Measurements from ENCODE around the gene ZNF827.

Gene ZNF827

GRCh38 chr4:145929415-145930178 lies 9.0 kb downstream of the ZNF827 start:
- H3K27ac ChIP-seq: no peak overlapping the region
- no peaks in the 10 kb centered on the region for H3K27me3 ChIP-seq (ENCODE audit: control insufficient read depth, insufficient read depth, low read length)
- H3K4me2 ChIP-seq (ENCODE audit: low read length): no peak overlapping the region
- H3K4me1 ChIP-seq: no peaks in the 10 kb centered on the region
- H3K9ac ChIP-seq: no peak overlapping the region
- TF ChIP-seq, protein P1, sequence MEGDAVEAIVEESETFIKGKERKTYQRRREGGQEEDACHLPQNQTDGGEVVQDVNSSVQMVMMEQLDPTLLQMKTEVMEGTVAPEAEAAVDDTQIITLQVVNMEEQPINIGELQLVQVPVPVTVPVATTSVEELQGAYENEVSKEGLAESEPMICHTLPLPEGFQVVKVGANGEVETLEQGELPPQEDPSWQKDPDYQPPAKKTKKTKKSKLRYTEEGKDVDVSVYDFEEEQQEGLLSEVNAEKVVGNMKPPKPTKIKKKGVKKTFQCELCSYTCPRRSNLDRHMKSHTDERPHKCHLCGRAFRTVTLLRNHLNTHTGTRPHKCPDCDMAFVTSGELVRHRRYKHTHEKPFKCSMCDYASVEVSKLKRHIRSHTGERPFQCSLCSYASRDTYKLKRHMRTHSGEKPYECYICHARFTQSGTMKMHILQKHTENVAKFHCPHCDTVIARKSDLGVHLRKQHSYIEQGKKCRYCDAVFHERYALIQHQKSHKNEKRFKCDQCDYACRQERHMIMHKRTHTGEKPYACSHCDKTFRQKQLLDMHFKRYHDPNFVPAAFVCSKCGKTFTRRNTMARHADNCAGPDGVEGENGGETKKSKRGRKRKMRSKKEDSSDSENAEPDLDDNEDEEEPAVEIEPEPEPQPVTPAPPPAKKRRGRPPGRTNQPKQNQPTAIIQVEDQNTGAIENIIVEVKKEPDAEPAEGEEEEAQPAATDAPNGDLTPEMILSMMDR (IDR thresholded peaks at IDR 0.05): no peak
- no peaks in the 10 kb centered on the region for H3K36me3 ChIP-seq (ENCODE audit: control insufficient read depth, insufficient read depth, low read length)
- H3K9me3 ChIP-seq (ENCODE audit: control insufficient read depth, low read length): no peaks in the 10 kb centered on the region
- peaks cover 2% of the 10 kb centered on the region for H3K79me2 ChIP-seq
- no peak overlapping the region for H2AFZ ChIP-seq
- no peak overlapping the region for H3K4me3 ChIP-seq (ENCODE audit: low read depth, low read length)

GRCh38 chr4:145928748-145929147 lies 9.9 kb downstream of the ZNF827 start:
- TF ChIP-seq, protein P1 (IDR thresholded peaks at IDR 0.05): no peak
- H3K27me3 ChIP-seq (ENCODE audit: control insufficient read depth, insufficient read depth, low read length): no peaks in the 10 kb centered on the region
- no peak overlapping the region for H3K27ac ChIP-seq
- peaks cover 2% of the 10 kb centered on the region for H3K79me2 ChIP-seq
- H3K36me3 ChIP-seq (ENCODE audit: control insufficient read depth, insufficient read depth, low read length): no peaks in the 10 kb centered on the region
- H3K9me3 ChIP-seq (ENCODE audit: control insufficient read depth, low read length): no peaks in the 10 kb centered on the region
- no peak overlapping the region for H3K4me3 ChIP-seq (ENCODE audit: low read depth, low read length)
- no peak overlapping the region for H2AFZ ChIP-seq
- no peak overlapping the region for H3K9ac ChIP-seq
- H3K4me1 ChIP-seq: no peaks in the 10 kb centered on the region
- H3K4me2 ChIP-seq (ENCODE audit: low read length): no peak overlapping the region

DNA sequence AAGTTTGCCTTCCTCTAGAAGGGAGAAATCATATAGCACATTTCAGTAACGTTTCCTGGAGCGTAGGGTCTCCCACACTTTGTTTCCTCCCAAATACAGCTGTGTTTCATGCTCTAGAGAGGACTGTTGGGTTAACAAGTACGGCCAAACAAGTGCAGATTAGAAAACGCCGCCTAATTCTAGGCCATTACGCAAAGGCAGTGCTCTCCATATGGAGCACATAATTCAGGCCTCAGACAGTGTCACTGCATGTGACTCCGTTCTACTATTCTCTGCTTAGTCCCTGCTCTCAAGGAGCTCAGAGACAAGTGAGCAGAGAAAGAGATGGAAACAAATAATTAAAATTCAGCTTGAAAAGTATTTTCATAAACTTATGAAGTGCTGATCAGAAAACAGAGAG lies 11.6 kb downstream of the ZNF827 start:
- Histone ChIP-seq H3K4me3 (ENCODE audit: low read depth, low read length) (no peak overlapping the region), H3K4me2 (ENCODE audit: low read length) (no peak overlapping the region)
- TF ChIP-seq, protein P1 (IDR thresholded peaks at IDR 0.05): no peak

DNA sequence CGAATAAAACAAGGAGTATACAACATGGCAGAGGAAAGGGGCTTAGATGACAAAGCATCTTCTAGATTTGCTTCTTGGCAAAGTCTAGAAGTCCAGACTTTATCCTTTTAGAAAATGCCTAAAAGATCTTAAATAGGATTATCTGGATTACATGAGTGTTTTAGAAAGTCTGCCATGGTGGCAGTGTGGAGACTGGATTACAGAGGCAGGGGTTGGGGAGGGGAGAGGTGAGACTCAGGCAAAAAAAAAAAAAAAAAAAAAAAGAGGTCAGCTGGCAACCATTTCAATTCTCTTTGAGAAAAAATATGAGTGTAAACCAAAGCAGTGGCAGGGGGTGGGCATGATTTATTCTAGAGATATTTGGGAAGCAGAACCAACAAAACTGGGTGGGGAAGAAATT lies 17.4 kb downstream of the ZNF827 start:
- Histone ChIP-seq H3K4me1 (no peaks in the 10 kb centered on the region), H3K79me2 (peaks cover 4% of the 10 kb centered on the region), H3K36me3 (ENCODE audit: control insufficient read depth, insufficient read depth, low read length) (no peaks in the 10 kb centered on the region), H3K4me2 (ENCODE audit: low read length) (no peak overlapping the region), H2AFZ (no peak overlapping the region), H3K27ac (no peak overlapping the region), H3K9me3 (ENCODE audit: control insufficient read depth, low read length) (no peaks in the 10 kb centered on the region), H3K4me3 (ENCODE audit: low read depth, low read length) (no peak overlapping the region), H3K27me3 (ENCODE audit: control insufficient read depth, insufficient read depth, low read length) (no peaks in the 10 kb centered on the region), H3K9ac (no peak overlapping the region)
- TF ChIP-seq, protein P1 (IDR thresholded peaks at IDR 0.05): no peak

More for the DNA sequence above, 11.6 kb downstream of the ZNF827 start:
- peaks cover 2% of the 10 kb centered on the region for H3K79me2 ChIP-seq
- H3K27me3 ChIP-seq (ENCODE audit: control insufficient read depth, insufficient read depth, low read length): no peaks in the 10 kb centered on the region
- no peak overlapping the region for H2AFZ ChIP-seq
- no peaks in the 10 kb centered on the region for H3K9me3 ChIP-seq (ENCODE audit: control insufficient read depth, low read length)
- H3K4me1 ChIP-seq: no peaks in the 10 kb centered on the region
- no peak overlapping the region for H3K9ac ChIP-seq
- H3K36me3 ChIP-seq (ENCODE audit: control insufficient read depth, insufficient read depth, low read length): no peaks in the 10 kb centered on the region
- H3K27ac ChIP-seq: no peak overlapping the region

- no peak overlapping the region for H3K9ac ChIP-seq
- H3K4me2 ChIP-seq (ENCODE audit: low read length): no peak overlapping the region
- TF ChIP-seq, protein P1 (IDR thresholded peaks at IDR 0.05): no peak
- no peaks in the 10 kb centered on the region for H3K27me3 ChIP-seq (ENCODE audit: control insufficient read depth, insufficient read depth, low read length)
- no peaks in the 10 kb centered on the region for H3K4me1 ChIP-seq
- peaks cover 6% of the 10 kb centered on the region for H3K79me2 ChIP-seq
- H3K27ac ChIP-seq: no peak overlapping the region
- no peaks in the 10 kb centered on the region for H3K36me3 ChIP-seq (ENCODE audit: control insufficient read depth, insufficient read depth, low read length)
- H3K9me3 ChIP-seq (ENCODE audit: control insufficient read depth, low read length): no peaks in the 10 kb centered on the region
- H3K4me3 ChIP-seq (ENCODE audit: low read depth, low read length): no peak overlapping the region
- no peak overlapping the region for H2AFZ ChIP-seq
Measured at GRCh38 chr4:145920205-145920604, 18.4 kb downstream of the ZNF827 start.
